ENCODE data around the gene ACBD6. TPM values are rescaled to one million over a fixed set of nuclear protein-coding genes. Genes with fewer than 3 reads are reported as not detected.

Gene ACBD6
- total and polyA plus RNA-seq, 10 of the 15 experiments (the other 5 are each of a cell fraction or from before 2014, with no cell fraction given) = 15.0 to 67.3 (median 55.0) TPM

GRCh38 chr1:180273066-180273465, 229.3 kb downstream of the ACBD6 start:
- DNase-seq (ENCODE audit: low read depth, low spot score) (no peak), ATAC-seq (no peak), FAIRE-seq (no peak)
- intact Hi-C loops (cut with micrococcal nuclease; ENCODE audit: unreplicated experiment) (no loop called here), in situ Hi-C loops (cut with MboI) (no loop called here)
- Histone ChIP-seq H2AFZ (ENCODE audit: control insufficient read depth, low read depth, low read length) (no peak overlapping the region), H3K36me3 (ENCODE audit: control insufficient read depth in 2 of 2, insufficient read depth in 2 of 2, low read length in 1 of 2) (peaks cover 2 to 8% of the 10 kb centered on the region in 2 experiments; a peak in 2 of 4 replicates), H4K20me1 (ENCODE audit: control insufficient read depth, insufficient read depth) (no peaks in the 10 kb centered on the region), H3K79me2 (ENCODE audit: control insufficient read depth, insufficient read depth, low read length) (no peaks in the 10 kb centered on the region), H3K27me3 (replicated peaks in 1 of 2; ENCODE audit: control insufficient read depth in 2 of 2, insufficient read depth in 2 of 2, low read length in 1 of 2) (no peaks in the 10 kb centered on the region), H3K27ac (ENCODE audit: control insufficient read depth, insufficient read depth) (no peak overlapping the region), H3K4me2 (ENCODE audit: control insufficient read depth, insufficient read depth) (no peak overlapping the region), H3K4me1 (ENCODE audit: control insufficient read depth, insufficient read depth, low read length) (no peaks in the 10 kb centered on the region), H3K9me3 (replicated peaks; ENCODE audit: control insufficient read depth, insufficient read depth, low read length) (no peaks in the 10 kb centered on the region), H3K9ac (ENCODE audit: control insufficient read depth, insufficient read depth, low read length) (no peak overlapping the region), H3K4me3 (no peak overlapping the region)
- TF ChIP-seq IRF4 (IDR thresholded peaks at IDR 0.05; ENCODE audit: low read depth, low read length) (no peak), RBBP5 (conservative IDR thresholded peaks at IDR 0.05) (no peak), HCFC1 (IDR thresholded peaks at IDR 0.05; ENCODE audit: low read length) (no peak), PML (IDR thresholded peaks at IDR 0.05; ENCODE audit: low read length) (no peak), NR2C2 (IDR thresholded peaks at IDR 0.05; ENCODE audit: borderline replicate concordance, control insufficient read depth, insufficient read length, low read depth) (no peak), SKIL (IDR thresholded peaks at IDR 0.05; ENCODE audit: low read depth, poor library complexity, severe bottlenecking) (no peak)
- ChIA-PET SMC1A (ENCODE audit: uncharacterized antibody, unreplicated experiment) (interaction anchor here (0.7 kb wide), 1 partner anchor 10 kb away, joined by 3 read pairs; no protein-coding TSS in a partner anchor), CTCF (interaction anchor here (0.8 kb wide), 3 partner anchors 20 to 205 kb away, joined by 3 to 5 read pairs (median 4); no protein-coding TSS in a partner anchor), RAD21 (ENCODE audit: unreplicated experiment) (interaction anchor here (0.6 kb wide), 1 partner anchor 27 kb away, joined by 3 read pairs; no protein-coding TSS in a partner anchor), POLR2A (interaction anchor here (1.4 kb wide), 1 partner anchor 12 kb away, joined by 4 read pairs; no protein-coding TSS in a partner anchor)
- 93% methylated on average over 2 of the region's 2 CpGs for WGBS (ENCODE audit: insufficient coverage, insufficient replicate concordance, low lambda C conversion rate, missing lambda C conversion rate)
- no TSS peak for BruUV-seq (replicated peaks)

Data from GM12878 (cell line).